Spleen (tissue), 11 donors: ENCODE measurements around the gene EPHA6. TPM values are rescaled to one million over a fixed set of nuclear protein-coding genes. Genes with fewer than 3 reads are reported as not detected.

ENCODE experiments used
- DNase-seq: peaks from one replicate; pipeline ENCODE4 v3.0.0-alpha.2; 2020
- H3K27ac ChIP-seq, 8 donors: fragments of 200-600 bp; sonication (generic) in 7 of 8; 1 replicate in 4 of 8; 2 replicates in 4 of 8; pipeline versions ENCODE4 v1.5.0 to v1.8.0; 2016 to 2021; ENCODE audit warnings: inconsistent platforms in 4 of 8, mild to moderate bottlenecking in 4 of 8, moderate library complexity in 1 of 8
- H3K27me3 ChIP-seq, 7 donors: fragments of 200-600 bp; sonication (generic) in 6 of 7; replicated peaks in 1 of 7; 1 replicate in 4 of 7; 2 replicates in 3 of 7; pipeline versions ENCODE4 v1.5.0 to v1.8.0; 2016 to 2021; ENCODE audit warnings: inconsistent platforms in 3 of 7, mild to moderate bottlenecking in 1 of 7
- H3K36me3 ChIP-seq, 6 donors: fragments of 200-600 bp; sonication (generic) in 5 of 6; 1 replicate in 4 of 6; 2 replicates in 2 of 6; pipeline versions ENCODE4 v1.5.0 to v1.8.0; 2016 to 2021; ENCODE audit warnings: inconsistent platforms in 2 of 6
- H3K4me1 ChIP-seq, 6 donors: fragments of 200-600 bp; sonication (generic) in 5 of 6; 1 replicate in 3 of 6; 2 replicates in 3 of 6; pipeline versions ENCODE4 v1.5.0 to v1.8.0; 2016 to 2021; ENCODE audit warnings: inconsistent platforms in 3 of 6
- H3K4me3 ChIP-seq, 8 donors: fragments of 200-600 bp; sonication (generic) in 7 of 8; 1 replicate in 4 of 8; 2 replicates in 4 of 8; pipeline versions ENCODE4 v1.5.0 to v1.8.0; 2016 to 2021; ENCODE audit warnings: inconsistent platforms in 4 of 8, mild to moderate bottlenecking in 4 of 8, moderate library complexity in 2 of 8
- H3K9me3 ChIP-seq, 8 donors: fragments of 200-600 bp; sonication (generic) in 7 of 8; 1 replicate in 4 of 8; 2 replicates in 4 of 8; pipeline versions ENCODE4 v1.5.0 to v1.8.0; 2016 to 2021; ENCODE audit warnings: inconsistent platforms in 4 of 8
- POLR2A ChIP-seq, 3 donors: fragments of 450-650 bp; IDR thresholded peaks; one replicate each; pipeline ENCODE4 v1.5.1; 2017; ENCODE audit warnings: antibody characterized with exemption in 3 of 3, mild to moderate bottlenecking in 1 of 3
- POLR2AphosphoS5 ChIP-seq, 3 donors: sonication (generic); formaldehyde crosslinking; IDR thresholded peaks; one replicate each; pipeline ENCODE4 v1.5.1; 2017; ENCODE audit warnings: antibody characterized with exemption in 3 of 3
- WGBS, 5 donors: extraction: QIAGEN DNeasy Blood & Tissue Kit in 3 of 5; methylation state at CpG; one replicate each; pipeline versions ENCODE4 v1.1.5 to v1.1.7; 2013 to 2018; 5-methylcytosine and 5-hydroxymethylcytosine counted together
- intact Hi-C: fragments of 100-400 bp; cut with DNase I; formaldehyde crosslinking; loops from one replicate; pipeline ENCODE4 v1.15.0; 2023; ENCODE audit warnings: low total_unique reads
- polyA plus RNA-seq, 3 donors: library from polyadenylated mRNA; stranded (reverse); fragments of 200-250 nt; gene quantifications; one replicate each; pipeline ENCODE4 v1.2.1, GENCODE V29; 2013
- total RNA-seq, 7 donors: library from RNA; depleted of rRNA in 3 of 7; stranded (reverse); fragments of >200 nt in 3 of 7; fragmentation: NEBNext Ultra II Directional in 4 of 7; extraction: Animal tissue kit (Norgen Biotek cat#: 25700) in 4 of 7; gene quantifications; one replicate each; pipeline versions ENCODE4 v1.1.0 to v1.2.1, GENCODE V29; 2016 to 2021
- TF ChIP-seq, protein P1 (sequence below), 11 experiments: fragments of 200-600 bp in 7 of 11; fragments of 450-650 bp in 4 of 11; sonication (generic) in 4 of 11; IDR thresholded peaks in 8 of 11; conservative IDR thresholded peaks in 3 of 11; 1 replicate in 7 of 11; 2 replicates in 4 of 11; pipeline versions ENCODE4 v1.4.0 to v1.8.0; 2016 to 2021; ENCODE audit warnings: antibody characterized with exemption in 11 of 11, inconsistent platforms in 4 of 11, mild to moderate bottlenecking in 1 of 11
- donor health status: healthy with polysubstance abuse.
- donor health status: DM: no; HTN: no; CAD: no; lungs with moderate emphysema.
- donor health status: DM: no; HTN: no; CAD: no.
- donor health status: Bipolar disorder and iron deficiency.
- donor health status: healthy.
- donor health status: DM: no; HTN: no; CAD: no.
- donor health status: DM: yes; HTN: yes; CAD: no.

Gene EPHA6
- total and polyA plus RNA-seq, 10 donors: 0.44 TPM; not detected in 9

DNA sequence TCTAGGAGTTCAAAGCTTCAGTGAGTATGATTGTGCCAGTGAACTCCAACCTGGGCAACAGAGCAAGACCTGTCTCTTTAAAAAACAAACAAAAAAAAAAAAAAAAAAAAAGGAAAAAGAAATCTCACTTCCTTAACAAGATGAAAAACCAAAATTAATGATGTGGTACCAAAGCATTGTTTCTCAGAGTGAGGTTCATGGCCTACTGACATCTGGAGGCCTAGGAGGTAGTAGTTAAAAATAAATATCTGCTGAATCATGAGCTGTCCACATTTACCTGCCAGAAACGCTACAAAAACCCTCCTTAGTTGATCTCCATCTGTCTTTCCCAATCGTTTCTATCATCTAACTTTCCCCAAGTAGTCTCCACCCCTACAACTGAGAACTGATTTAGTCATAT is 51.2 kb downstream of the EPHA6 start:
- no peak for TF ChIP-seq POLR2A (IDR thresholded peaks at IDR 0.05)
- TF ChIP-seq, protein P1, sequence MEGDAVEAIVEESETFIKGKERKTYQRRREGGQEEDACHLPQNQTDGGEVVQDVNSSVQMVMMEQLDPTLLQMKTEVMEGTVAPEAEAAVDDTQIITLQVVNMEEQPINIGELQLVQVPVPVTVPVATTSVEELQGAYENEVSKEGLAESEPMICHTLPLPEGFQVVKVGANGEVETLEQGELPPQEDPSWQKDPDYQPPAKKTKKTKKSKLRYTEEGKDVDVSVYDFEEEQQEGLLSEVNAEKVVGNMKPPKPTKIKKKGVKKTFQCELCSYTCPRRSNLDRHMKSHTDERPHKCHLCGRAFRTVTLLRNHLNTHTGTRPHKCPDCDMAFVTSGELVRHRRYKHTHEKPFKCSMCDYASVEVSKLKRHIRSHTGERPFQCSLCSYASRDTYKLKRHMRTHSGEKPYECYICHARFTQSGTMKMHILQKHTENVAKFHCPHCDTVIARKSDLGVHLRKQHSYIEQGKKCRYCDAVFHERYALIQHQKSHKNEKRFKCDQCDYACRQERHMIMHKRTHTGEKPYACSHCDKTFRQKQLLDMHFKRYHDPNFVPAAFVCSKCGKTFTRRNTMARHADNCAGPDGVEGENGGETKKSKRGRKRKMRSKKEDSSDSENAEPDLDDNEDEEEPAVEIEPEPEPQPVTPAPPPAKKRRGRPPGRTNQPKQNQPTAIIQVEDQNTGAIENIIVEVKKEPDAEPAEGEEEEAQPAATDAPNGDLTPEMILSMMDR (IDR thresholded peaks at IDR 0.05 in 8 of 11, conservative IDR thresholded peaks at IDR 0.05 in 3 of 11): no peak
- no peak for TF ChIP-seq POLR2AphosphoS5 (IDR thresholded peaks at IDR 0.05)
- 13 to 21% (median 18%) methylated on average over 2 of the region's 2 CpGs for WGBS, 5 donors

DNA sequence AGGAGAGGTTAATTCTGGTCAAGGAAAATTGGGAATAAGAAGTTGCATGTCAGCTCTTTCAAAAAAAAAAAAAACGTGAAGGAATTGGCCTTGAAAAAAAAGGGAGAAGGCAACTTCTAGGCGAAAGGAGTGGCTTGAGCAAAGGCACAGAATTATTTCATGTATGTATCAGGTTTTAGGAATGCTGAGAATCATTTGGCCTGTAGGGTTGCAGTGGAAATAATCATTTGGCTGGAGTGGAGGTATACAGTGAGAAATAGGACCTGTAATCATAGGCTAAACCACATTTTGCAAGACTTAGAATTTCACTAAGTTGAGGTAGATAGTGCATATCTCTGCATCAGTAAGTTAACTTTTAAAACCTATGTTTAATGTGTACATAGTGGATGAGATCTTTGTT is 54.9 kb downstream of the EPHA6 start:
- 68 to 78% (median 72%) methylated on average over 2 of the region's 2 CpGs for WGBS, 5 donors
- Histone ChIP-seq H3K9me3 (no peaks in the 10 kb centered on the region), H3K27me3 (no peaks in the 10 kb centered on the region), H3K36me3 (no peaks in the 10 kb centered on the region), H3K4me3 (no peak overlapping the region), H3K27ac (no peak overlapping the region), H3K4me1 (no peaks in the 10 kb centered on the region)
- TF ChIP-seq POLR2A (IDR thresholded peaks at IDR 0.05): no peak
- TF ChIP-seq, protein P1 (IDR thresholded peaks at IDR 0.05 in 8 of 11, conservative IDR thresholded peaks at IDR 0.05 in 3 of 11): no peak
- DNase-seq: no peak
- intact Hi-C loops: no loop called here

More for the DNA sequence above, 51.2 kb downstream of the EPHA6 start:
- Histone ChIP-seq H3K4me1 (no peaks in the 10 kb centered on the region), H3K27me3 (no peaks in the 10 kb centered on the region), H3K27ac (no peak overlapping the region), H3K9me3 (no peaks in the 10 kb centered on the region), H3K4me3 (no peak overlapping the region), H3K36me3 (no peaks in the 10 kb centered on the region)
- intact Hi-C loops: no loop called here
- DNase-seq: no peak

DNA sequence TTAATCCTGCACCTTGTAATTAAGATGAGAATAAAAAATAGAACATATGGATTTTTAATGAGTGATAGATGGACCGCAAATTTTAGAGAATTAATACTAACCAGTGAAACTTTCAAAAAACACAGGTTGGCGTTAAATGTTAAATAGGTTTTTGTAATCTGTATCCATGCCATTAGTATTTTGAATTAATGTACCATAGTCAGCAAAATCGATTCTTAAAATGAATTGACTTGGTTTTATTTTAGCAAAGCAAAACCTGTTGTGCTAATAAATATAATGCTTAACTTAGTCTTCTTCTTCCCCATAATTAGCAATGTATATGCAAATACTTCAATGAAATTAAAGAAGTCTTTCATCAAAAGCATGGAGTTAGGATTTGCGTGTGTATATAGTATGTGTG is 63.1 kb downstream of the EPHA6 start:
- Histone ChIP-seq H3K4me1 (no peaks in the 10 kb centered on the region), H3K36me3 (no peaks in the 10 kb centered on the region), H3K27me3 (no peaks in the 10 kb centered on the region), H3K9me3 (peaks cover 0 to 4% (median 0%) of the 10 kb centered on the region in 8 donors), H3K27ac (no peak overlapping the region), H3K4me3 (no peak overlapping the region)
- intact Hi-C loops: no loop called here
- TF ChIP-seq POLR2AphosphoS5 (IDR thresholded peaks at IDR 0.05): no peak
- TF ChIP-seq POLR2A (IDR thresholded peaks at IDR 0.05): no peak
- TF ChIP-seq, protein P1 (IDR thresholded peaks at IDR 0.05 in 8 of 11, conservative IDR thresholded peaks at IDR 0.05 in 3 of 11): no peak
- WGBS, 5 donors: 86 to 96% (median 88%) methylated on average over 4 of the region's 4 CpGs
- DNase-seq: no peak

DNA sequence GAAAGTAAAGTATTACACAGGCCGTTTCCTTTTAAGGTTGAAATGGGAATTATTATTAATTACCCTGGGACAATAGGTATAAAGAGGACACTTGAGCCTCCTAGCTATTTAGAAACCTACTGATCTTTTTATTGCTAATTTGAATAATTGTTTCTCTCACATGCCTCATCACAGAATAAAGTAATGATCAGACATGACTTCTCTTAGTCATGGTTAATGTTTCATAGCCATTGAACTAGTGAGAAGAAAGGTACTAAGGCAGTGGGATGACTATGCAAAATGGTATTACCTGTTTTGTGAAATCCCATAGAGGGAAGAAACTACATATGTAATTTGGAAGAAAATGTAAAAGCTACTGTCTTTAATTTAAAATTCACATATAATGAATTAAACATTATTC is 85.6 kb downstream of the EPHA6 start:
- Histone ChIP-seq H3K27ac (no peak overlapping the region), H3K9me3 (peaks cover 0 to 5% (median 0%) of the 10 kb centered on the region in 8 donors), H3K4me3 (no peak overlapping the region), H3K36me3 (no peaks in the 10 kb centered on the region), H3K27me3 (no peaks in the 10 kb centered on the region), H3K4me1 (no peaks in the 10 kb centered on the region)
- intact Hi-C loops: no loop called here
- 55 to 71% (median 64%) methylated on average over 1 of the region's 1 CpG for WGBS, 5 donors
- no peak for DNase-seq
- TF ChIP-seq POLR2AphosphoS5 (IDR thresholded peaks at IDR 0.05): no peak
- TF ChIP-seq, protein P1 (IDR thresholded peaks at IDR 0.05 in 8 of 11, conservative IDR thresholded peaks at IDR 0.05 in 3 of 11): no peak
- no peak for TF ChIP-seq POLR2A (IDR thresholded peaks at IDR 0.05)
